AG08396 (cell line): ENCODE data around the gene CREG2.
"Not testable (repeated sequence)": the region's sequence is repeated elsewhere in the genome, so short reads cannot be mapped to it uniquely, and the experiment has no call there.

ENCODE experiments used
- DNase-seq: peaks from one replicate; pipeline ENCODE4 v3.0.0; 2012; ENCODE audit warnings: low spot score, mixed read lengths

CREG2 gene

DNA sequence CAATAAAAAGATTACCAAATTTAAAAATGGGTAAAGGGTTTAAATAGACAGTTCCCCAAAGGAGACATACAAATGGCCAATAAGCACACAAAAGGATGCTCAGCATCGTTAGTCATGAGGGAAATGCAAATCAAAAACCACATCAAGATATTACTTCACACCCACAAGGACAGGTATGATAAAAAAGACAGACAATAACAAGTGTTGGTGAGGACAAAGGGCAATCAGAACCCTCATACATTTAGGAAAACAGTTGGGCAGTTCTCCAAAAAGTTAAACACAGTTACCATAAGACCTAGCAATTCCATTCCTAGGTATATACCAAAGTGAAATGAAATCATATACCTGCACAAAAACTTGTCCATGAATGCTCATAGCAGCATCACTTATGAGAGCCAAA, 14.5 kb downstream of the CREG2 start:
- no peak for DNase-seq

DNA sequence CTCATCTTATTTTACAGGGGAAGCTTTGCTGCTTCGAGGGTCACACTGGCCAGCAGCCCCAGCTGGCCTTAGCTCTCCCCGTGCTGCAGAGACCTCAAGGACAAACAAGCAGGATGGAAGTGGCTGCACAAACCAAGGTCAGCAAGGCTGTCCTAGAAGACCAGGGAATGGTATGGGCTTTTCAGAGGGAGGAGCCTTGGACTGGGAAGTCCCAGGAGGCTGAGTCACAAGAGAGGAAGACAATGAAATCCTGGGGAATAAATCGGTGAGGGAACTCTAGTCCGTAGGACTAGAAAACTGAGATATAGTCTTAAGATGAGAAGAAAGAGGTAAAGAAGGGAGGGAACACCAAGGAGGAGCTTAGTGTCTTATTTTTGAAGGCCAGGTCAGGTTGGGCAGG, 15.7 kb downstream of the CREG2 start:
- no peak for DNase-seq

DNA sequence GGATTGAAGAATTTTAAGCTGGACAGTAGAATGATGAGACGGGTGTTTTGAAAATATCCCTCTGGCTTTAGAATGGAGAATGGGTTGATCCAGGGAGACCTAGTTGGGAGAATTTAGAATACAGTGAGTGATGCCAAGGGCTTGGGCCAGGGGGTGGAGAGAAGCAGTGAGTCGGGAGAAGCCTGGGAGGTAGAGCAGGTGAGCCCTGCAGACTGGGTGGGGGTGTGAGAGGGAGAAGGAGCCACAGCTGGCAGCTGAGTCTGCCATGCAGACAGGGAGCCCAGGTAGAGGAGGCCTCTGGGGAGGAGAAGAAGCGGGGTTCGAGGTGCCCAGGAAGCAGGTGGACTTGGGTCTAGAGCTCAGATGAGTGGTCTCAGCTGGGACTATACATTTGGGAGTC, 18.2 kb downstream of the CREG2 start:
- DNase-seq = no peak

DNA sequence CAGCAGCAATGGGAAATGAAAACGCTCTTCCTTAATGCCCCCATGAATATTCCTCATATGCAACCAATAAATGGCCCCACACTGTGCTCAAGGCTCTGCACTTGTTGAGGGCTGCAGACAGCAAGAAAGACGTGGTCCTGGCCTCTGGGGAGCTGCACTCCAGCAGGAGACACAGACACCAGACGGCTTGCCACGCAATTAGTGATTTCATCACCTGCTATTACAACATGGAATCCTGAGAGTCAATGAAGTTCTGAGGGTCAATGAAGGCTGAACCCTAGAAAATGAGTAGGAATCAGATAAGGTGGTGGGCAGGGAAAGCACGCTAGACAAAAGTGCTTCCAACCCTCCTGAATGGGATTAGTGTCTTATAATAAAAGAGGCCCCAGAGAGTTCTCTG, 18.9 kb downstream of the CREG2 start:
- DNase-seq = no peak

GRCh38 chr2:101367508-101367907, 19.8 kb downstream of the CREG2 start:
- no peak for DNase-seq

- DNase-seq = no peak
Observed at GRCh38 chr2:101364878-101365277, 22.4 kb downstream of the CREG2 start.

DNA sequence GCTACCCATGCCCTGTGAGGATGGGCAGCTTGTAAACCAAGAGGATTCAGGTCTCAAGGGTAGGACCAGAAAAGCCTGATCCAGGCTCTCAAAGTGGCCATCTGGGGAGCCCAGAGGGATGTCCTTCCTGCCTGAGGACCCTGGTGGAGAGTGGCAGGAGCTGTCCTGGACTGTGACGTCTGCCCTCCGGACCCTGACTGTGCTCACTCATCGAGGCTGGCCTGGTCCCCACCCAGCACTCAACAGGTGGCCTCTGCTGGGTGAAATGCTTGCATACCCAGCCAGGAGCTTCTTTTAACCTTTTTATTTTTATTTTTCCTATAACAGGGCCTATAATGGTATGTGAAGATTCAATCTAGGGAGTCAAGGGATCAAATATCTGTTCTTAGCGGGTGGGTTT, 24.5 kb downstream of the CREG2 start:
- no peak for DNase-seq

- DNase-seq = no peak
Observed at GRCh38 chr2:101362316-101362715, 25.0 kb downstream of the CREG2 start.

GRCh38 chr2:101361522-101361921, 25.8 kb downstream of the CREG2 start:
- no peak for DNase-seq

GRCh38 chr2:101361121-101361520, 26.2 kb downstream of the CREG2 start:
- no peak for DNase-seq

DNA sequence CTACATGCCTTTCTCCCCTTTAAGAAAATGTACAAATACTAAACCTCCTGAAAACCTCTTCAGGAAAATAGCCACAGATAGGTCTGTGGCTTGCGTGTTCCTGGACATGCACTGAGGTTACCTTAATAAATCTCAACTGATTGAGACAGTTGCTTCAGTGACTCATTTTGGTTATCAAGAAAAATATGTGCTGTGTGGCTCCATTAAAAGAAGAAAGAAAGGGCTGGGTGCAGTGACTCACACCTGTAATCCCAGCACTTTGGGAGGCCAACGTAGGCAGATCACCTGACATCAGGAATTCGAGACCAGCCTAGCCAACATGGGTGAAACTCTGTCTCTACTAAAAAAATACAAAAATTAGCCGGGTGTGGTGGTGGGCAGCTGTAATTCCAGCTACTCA, 27.1 kb downstream of the CREG2 start:
- DNase-seq = no peak

DNA sequence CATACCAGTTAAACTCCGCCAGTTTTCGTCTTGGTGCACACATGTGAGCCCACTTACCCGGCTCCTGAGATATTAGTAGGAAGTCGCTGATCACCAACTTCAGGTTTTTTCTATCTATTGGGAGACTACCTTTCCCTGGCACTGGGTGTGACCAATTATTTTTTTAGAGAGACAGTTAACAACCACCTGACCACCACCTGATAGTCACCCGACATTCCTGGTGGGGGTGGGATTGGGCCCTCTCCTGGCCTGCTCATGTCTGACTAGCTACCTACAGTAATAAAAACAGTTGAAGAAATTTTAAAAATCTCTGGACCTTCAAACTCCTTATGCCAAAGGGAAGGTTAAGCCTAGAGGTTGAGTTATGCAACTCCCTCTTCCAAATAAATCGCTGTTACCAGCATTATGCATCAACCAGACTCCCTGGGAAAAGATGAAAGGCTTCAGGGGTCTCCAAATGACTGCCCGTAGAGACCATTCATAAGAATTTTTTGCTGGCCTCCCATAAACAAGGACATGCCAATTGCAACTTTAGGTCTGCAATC, 27.8 kb downstream of the CREG2 start:
- DNase-seq = no peak

DNA sequence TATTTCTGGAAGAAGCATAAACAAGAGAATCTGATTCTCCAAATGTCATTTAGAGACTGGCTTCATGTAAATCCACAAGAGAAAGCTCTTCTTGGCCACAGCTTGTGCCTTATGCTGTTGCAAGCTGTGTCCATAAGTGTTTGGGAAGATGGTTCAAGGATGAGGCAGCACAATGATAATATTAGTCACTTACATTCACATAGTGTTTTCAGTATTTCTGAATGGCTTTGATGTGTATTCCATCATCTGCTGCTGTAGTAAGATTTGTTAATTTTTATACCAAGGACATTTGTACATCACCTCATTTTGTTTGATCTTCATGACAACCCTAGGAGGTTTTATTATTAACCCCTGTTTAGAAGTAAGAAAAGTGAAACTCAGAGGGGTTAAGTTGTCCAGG, 29.9 kb downstream of the CREG2 start:
- DNase-seq = no peak

DNA sequence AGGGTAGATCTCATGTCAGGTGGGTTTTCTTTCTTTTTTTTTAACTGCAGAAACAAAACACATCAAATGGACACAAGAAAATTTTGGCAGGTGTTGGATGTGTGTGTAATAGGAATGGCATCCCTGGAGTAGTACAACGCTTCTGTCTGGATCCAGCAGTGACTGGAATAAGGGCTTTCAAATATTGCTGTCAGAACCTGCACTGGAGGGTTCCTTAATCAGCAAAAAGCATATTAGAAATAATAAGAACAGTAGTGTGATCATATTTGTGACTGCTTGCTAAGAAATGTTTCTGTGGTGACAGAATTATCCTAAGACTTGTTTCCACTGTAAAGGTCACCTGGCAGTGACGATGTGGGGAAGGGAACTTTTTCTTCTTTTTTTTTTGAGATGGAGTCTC, 30.8 kb downstream of the CREG2 start:
- peak; percentile 32 for DNase-seq

DNA sequence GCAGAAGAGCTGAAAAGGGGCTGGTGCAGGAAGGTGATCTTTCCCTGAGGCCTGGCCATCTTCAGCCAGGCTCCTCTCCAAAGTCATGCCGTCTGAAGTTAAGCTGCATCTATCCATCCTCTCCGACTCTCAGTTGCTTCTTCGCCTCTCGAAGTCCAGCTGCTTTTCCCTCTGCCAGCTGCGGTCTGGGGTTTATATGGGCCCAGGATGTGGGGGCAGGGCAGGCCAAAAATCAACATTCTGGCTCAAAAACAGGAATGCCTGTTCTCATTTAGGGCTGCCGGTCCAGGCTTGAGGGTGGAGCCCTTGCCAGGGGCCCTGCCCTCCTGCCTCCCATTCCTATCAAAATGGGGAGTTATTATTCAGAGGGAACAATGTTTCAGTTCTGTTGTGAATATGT, 31.2 kb downstream of the CREG2 start:
- DNase-seq = no peak

GRCh38 chr2:101355401-101356054, 31.8 kb downstream of the CREG2 start:
- no peak for DNase-seq

- no peak for DNase-seq
Observed at GRCh38 chr2:101354420-101355311, 32.6 kb downstream of the CREG2 start.

DNA sequence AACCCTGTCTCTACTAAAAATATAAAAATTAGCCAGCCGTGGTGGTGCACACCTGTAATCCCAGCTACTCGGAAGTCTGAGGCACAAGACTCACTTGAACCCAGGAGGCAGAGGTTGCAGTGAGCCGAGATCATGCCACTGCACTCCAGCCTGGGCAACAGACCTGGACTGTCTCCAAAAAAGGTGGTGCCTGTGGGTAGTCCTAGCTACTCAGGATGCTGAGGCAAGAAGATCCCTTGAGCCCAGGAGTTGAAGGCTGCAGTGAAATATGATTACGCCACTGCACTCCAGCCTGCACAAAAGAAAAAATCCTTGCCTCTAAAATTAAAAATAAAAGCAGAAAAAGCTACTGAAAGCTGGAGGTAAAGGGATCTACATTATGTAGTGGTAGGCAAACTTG, 34.7 kb downstream of the CREG2 start:
- not testable (repeated sequence) for DNase-seq

GRCh38 chr2:101351207-101351606, 36.1 kb downstream of the CREG2 start:
- DNase-seq = no peak

- DNase-seq = peak; percentile 47
Observed at GRCh38 chr2:101349893-101350662, 37.2 kb downstream of the CREG2 start.

- DNase-seq = no peak
Observed at GRCh38 chr2:101348883-101349282, 38.4 kb downstream of the CREG2 start.

GRCh38 chr2:101346909-101347308, 40.4 kb downstream of the CREG2 start:
- no peak for DNase-seq

DNA sequence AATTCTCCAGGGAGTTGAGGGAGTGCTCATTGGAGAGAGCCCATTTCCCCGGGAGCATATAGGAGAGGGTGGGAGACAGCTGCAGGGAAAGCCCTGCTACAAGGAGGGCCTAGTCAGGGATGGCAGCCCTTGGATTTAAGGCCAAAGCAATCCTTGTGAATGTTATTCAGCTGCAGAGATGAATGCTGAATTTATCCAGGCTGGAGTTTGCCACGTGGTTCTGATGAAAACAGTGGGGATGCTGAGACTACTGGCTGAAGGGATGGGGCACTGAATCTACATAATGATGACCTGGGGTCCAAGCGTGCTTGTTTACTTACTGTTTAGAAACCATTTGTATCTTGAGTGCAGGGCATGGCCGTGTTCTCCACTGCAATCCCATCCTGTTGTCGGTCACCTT, 43.2 kb downstream of the CREG2 start:
- no peak for DNase-seq
